Subcutaneous abdominal adipose tissue (tissue), 5 donors: ENCODE results near the gene CCDC112.
"Not testable (repeated sequence)": the region's sequence is repeated elsewhere in the genome, so short reads cannot be mapped to it uniquely, and the experiment has no call there.

ENCODE experiments used
- H3K27ac ChIP-seq: one replicate; pipeline ENCODE4 v1.7.0; 2013; ENCODE audit warnings: low read depth, mild to moderate bottlenecking, inconsistent platforms, low read length, moderate library complexity
- H3K27me3 ChIP-seq, 5 donors: one replicate each; pipeline ENCODE4 v1.7.0; 2013; ENCODE audit warnings: low read length in 5 of 5, inconsistent platforms in 1 of 5; ENCODE audit not compliant: control insufficient read depth in 5 of 5, insufficient read depth in 4 of 5
- H3K36me3 ChIP-seq, 5 donors: one replicate each; pipeline ENCODE4 v1.7.0; 2013; ENCODE audit warnings: low read length in 5 of 5; ENCODE audit not compliant: control insufficient read depth in 5 of 5, insufficient read depth in 5 of 5
- H3K4me1 ChIP-seq, 5 donors: one replicate each; pipeline ENCODE4 v1.7.0; 2013; ENCODE audit warnings: low read length in 5 of 5, mild to moderate bottlenecking in 3 of 5, moderate library complexity in 1 of 5; ENCODE audit not compliant: control insufficient read depth in 5 of 5, insufficient read depth in 5 of 5
- H3K4me3 ChIP-seq, 5 donors: one replicate each; pipeline ENCODE4 v1.7.0; 2013; ENCODE audit warnings: low read length in 5 of 5, low read depth in 1 of 5
- H3K9ac ChIP-seq, 5 donors: one replicate each; pipeline ENCODE4 v1.7.0; 2013; ENCODE audit warnings: low read length in 5 of 5, mild to moderate bottlenecking in 4 of 5, moderate library complexity in 3 of 5
- H3K9me3 ChIP-seq, 5 donors: one replicate each; pipeline ENCODE4 v1.7.0; 2013; ENCODE audit warnings: low read length in 5 of 5; ENCODE audit not compliant: control insufficient read depth in 5 of 5
- donor health status: healthy.
- donor health status: healthy.
- donor health status: healthy.
- donor health status: healthy.
- donor health status: healthy.

The CCDC112 gene

GRCh38 chr5:115333164-115333563 lies 36.7 kb upstream of the CCDC112 start:
- Histone ChIP-seq H3K36me3 (no peaks in the 10 kb centered on the region), H3K4me3 (no peak overlapping the region), H3K27me3 (no peaks in the 10 kb centered on the region), H3K4me1 (peaks cover 0 to 3% (median 0%) of the 10 kb centered on the region in 5 donors), H3K27ac (no peak overlapping the region), H3K9ac (no peak overlapping the region), H3K9me3 (no peaks in the 10 kb centered on the region)

GRCh38 chr5:115330830-115331229 lies 34.4 kb upstream of the CCDC112 start:
- no peaks in the 10 kb centered on the region for H3K9me3 ChIP-seq
- no peaks in the 10 kb centered on the region for H3K27me3 ChIP-seq
- H3K27ac ChIP-seq = no peak overlapping the region

GRCh38 chr5:115329475-115329874 lies 33.0 kb upstream of the CCDC112 start:
- H3K27ac ChIP-seq = no peak overlapping the region
- H3K4me3 ChIP-seq = no peak overlapping the region
- no peaks in the 10 kb centered on the region for H3K9me3 ChIP-seq
- H3K36me3 ChIP-seq = no peaks in the 10 kb centered on the region
- H3K9ac ChIP-seq = no peak overlapping the region
- H3K4me1 ChIP-seq = peaks cover 0 to 17% (median 9%) of the 10 kb centered on the region in 5 donors
- H3K27me3 ChIP-seq = no peaks in the 10 kb centered on the region

More at GRCh38 chr5:115330830-115331229, 34.4 kb upstream of the CCDC112 start:
- Histone ChIP-seq H3K9ac (no peak overlapping the region), H3K4me1 (peaks cover 0 to 6% (median 3%) of the 10 kb centered on the region in 5 donors), H3K4me3 (no peak overlapping the region), H3K36me3 (no peaks in the 10 kb centered on the region)

- not testable (repeated sequence) for H3K4me3 ChIP-seq, H3K27ac ChIP-seq, H3K27me3 ChIP-seq, H3K36me3 ChIP-seq, H3K9ac ChIP-seq, H3K9me3 ChIP-seq
- peaks cover 0 to 17% (median 9%) of the 10 kb centered on the region in 5 donors for H3K4me1 ChIP-seq
Observed at GRCh38 chr5:115328617-115329274, 32.3 kb upstream of the CCDC112 start.

GRCh38 chr5:115325296-115325959 lies 29.0 kb upstream of the CCDC112 start:
- H3K27ac ChIP-seq = no peak overlapping the region
- no peaks in the 10 kb centered on the region for H3K36me3 ChIP-seq
- no peaks in the 10 kb centered on the region for H3K9me3 ChIP-seq
- no peaks in the 10 kb centered on the region for H3K27me3 ChIP-seq
- no peak overlapping the region for H3K4me3 ChIP-seq
- H3K9ac ChIP-seq = no peak overlapping the region
- H3K4me1 ChIP-seq = peaks cover 0 to 17% (median 9%) of the 10 kb centered on the region in 5 donors

- Histone ChIP-seq H3K9ac (no peak overlapping the region), H3K27me3 (no peaks in the 10 kb centered on the region), H3K4me1 (peaks cover 0 to 17% (median 9%) of the 10 kb centered on the region in 5 donors), H3K4me3 (no peak overlapping the region), H3K27ac (no peak overlapping the region), H3K9me3 (no peaks in the 10 kb centered on the region), H3K36me3 (no peaks in the 10 kb centered on the region)
Observed at GRCh38 chr5:115324021-115324420, 27.6 kb upstream of the CCDC112 start.

GRCh38 chr5:115322729-115323128 lies 26.3 kb upstream of the CCDC112 start:
- no peak overlapping the region for H3K27ac ChIP-seq
- no peak overlapping the region for H3K4me3 ChIP-seq
- peaks cover 0 to 17% (median 6%) of the 10 kb centered on the region in 5 donors for H3K4me1 ChIP-seq
- H3K27me3 ChIP-seq = no peaks in the 10 kb centered on the region
- H3K9ac ChIP-seq = no peak overlapping the region
- no peaks in the 10 kb centered on the region for H3K36me3 ChIP-seq
- no peaks in the 10 kb centered on the region for H3K9me3 ChIP-seq

GRCh38 chr5:115321309-115321708 lies 24.9 kb upstream of the CCDC112 start:
- Histone ChIP-seq H3K9me3 (no peaks in the 10 kb centered on the region), H3K36me3 (no peaks in the 10 kb centered on the region), H3K27me3 (no peaks in the 10 kb centered on the region), H3K4me1 (peaks cover 0 to 16% (median 6%) of the 10 kb centered on the region in 5 donors), H3K9ac (no peak overlapping the region), H3K4me3 (no peak overlapping the region), H3K27ac (no peak overlapping the region)

- Histone ChIP-seq H3K9me3 (no peaks in the 10 kb centered on the region), H3K4me1 (peaks cover 0 to 8% (median 4%) of the 10 kb centered on the region in 5 donors), H3K9ac (no peak overlapping the region), H3K27me3 (no peaks in the 10 kb centered on the region), H3K27ac (no peak overlapping the region), H3K36me3 (no peaks in the 10 kb centered on the region), H3K4me3 (no peak overlapping the region)
Observed at GRCh38 chr5:115320515-115320914, 24.1 kb upstream of the CCDC112 start.

GRCh38 chr5:115320006-115320405 lies 23.6 kb upstream of the CCDC112 start:
- Histone ChIP-seq H3K9ac (no peak overlapping the region), H3K9me3 (no peaks in the 10 kb centered on the region), H3K27ac (no peak overlapping the region), H3K4me1 (peaks cover 0 to 3% (median 0%) of the 10 kb centered on the region in 5 donors), H3K27me3 (no peaks in the 10 kb centered on the region), H3K36me3 (no peaks in the 10 kb centered on the region), H3K4me3 (no peak overlapping the region)
